Common myeloid progenitor, CD34-positive (primary cell): ENCODE results near the gene GHRH.

ENCODE experiments used
- CTCF ChIA-PET: fragments of 350-600 bp; sonication (Branson Sonifier 250); formaldehyde crosslinking; loops from one replicate; lab custom pipeline; 2021; ENCODE audit warnings: antibody characterized with exemption; lab: Charles Lee
- POLR2A ChIA-PET: fragments of 350-600 bp; sonication (Branson Sonifier 250); formaldehyde crosslinking; loops from one replicate; lab custom pipeline; 2021; ENCODE audit warnings: antibody characterized with exemption; lab: Charles Lee
- DNase-seq, 3 donors: peaks; one replicate each; pipeline versions ENCODE4 v3.0.0 to v3.0.0-alpha.2; 2013
- H3K27ac ChIP-seq, 2 experiments: 1 replicate in 1 of 2; 2 replicates in 1 of 2; pipeline ENCODE4 v1.7.0; 2013; ENCODE audit warnings: inconsistent platforms in 2 of 2, low read length in 2 of 2, mild to moderate bottlenecking in 2 of 2, low read depth in 1 of 2, moderate library complexity in 1 of 2; ENCODE audit not compliant: severe bottlenecking in 2 of 2, insufficient read depth in 1 of 2, poor library complexity in 1 of 2
- H3K27me3 ChIP-seq, 5 experiments: replicated peaks in 2 of 5; 1 replicate in 3 of 5; 2 replicates in 2 of 5; pipeline versions ENCODE4 v1.6.1 to v1.7.0; 2013; ENCODE audit warnings: low read length in 4 of 5, mild to moderate bottlenecking in 2 of 5, moderate library complexity in 2 of 5, inconsistent platforms in 1 of 5; ENCODE audit not compliant: insufficient read depth in 5 of 5, control insufficient read depth in 4 of 5
- H3K36me3 ChIP-seq, 4 experiments: 1 replicate in 2 of 4; 2 replicates in 2 of 4; pipeline versions ENCODE4 v1.6.1 to v1.7.0; 2013; ENCODE audit warnings: low read length in 3 of 4, control low read depth in 1 of 4, mild to moderate bottlenecking in 1 of 4; ENCODE audit not compliant: control insufficient read depth in 4 of 4, insufficient read depth in 4 of 4
- H3K4me1 ChIP-seq, 4 experiments: 1 replicate in 3 of 4; 2 replicates in 1 of 4; pipeline versions ENCODE4 v1.6.1 to v1.7.1; 2013; ENCODE audit warnings: low read length in 3 of 4, mild to moderate bottlenecking in 3 of 4, control low read depth in 1 of 4, inconsistent platforms in 1 of 4, moderate library complexity in 1 of 4; ENCODE audit not compliant: control insufficient read depth in 4 of 4, insufficient read depth in 4 of 4; ENCODE audit errors: control extremely low read depth in 1 of 4
- H3K4me3 ChIP-seq, 7 experiments: 1 replicate in 4 of 7; 2 replicates in 3 of 7; pipeline versions ENCODE4 v1.5.1 to v1.7.0; 2013; ENCODE audit warnings: mild to moderate bottlenecking in 7 of 7, low read length in 6 of 7, moderate library complexity in 6 of 7, inconsistent platforms in 2 of 7, low read depth in 2 of 7, control low read depth in 1 of 7; ENCODE audit not compliant: insufficient read depth in 4 of 7, control insufficient read depth in 1 of 7; ENCODE audit errors: extremely low read depth in 1 of 7
- H3K9me3 ChIP-seq, 5 experiments: 1 replicate in 4 of 5; 2 replicates in 1 of 5; pipeline versions ENCODE4 v1.6.1 to v1.7.1; 2013; ENCODE audit warnings: low read length in 4 of 5, mild to moderate bottlenecking in 2 of 5, inconsistent platforms in 1 of 5, low read depth in 1 of 5, moderate library complexity in 1 of 5; ENCODE audit not compliant: control insufficient read depth in 4 of 5, insufficient read depth in 2 of 5; ENCODE audit errors: control extremely low read depth in 1 of 5
- WGBS: methylation state at CpG from one replicate; pipeline ENCODE4 v1.1.5; 2013; ENCODE audit not compliant: insufficient coverage; 5-methylcytosine and 5-hydroxymethylcytosine counted together

The GHRH gene

GRCh38 chr20:37228656-37229055, 33.0 kb downstream of the GHRH start:
- CTCF ChIA-PET = interaction anchor here (1.3 kb wide), 1 partner anchor 307 kb away, joined by 3 read pairs; no protein-coding TSS in a partner anchor
- H3K36me3 ChIP-seq = peaks cover 43 to 99% (median 83%) of the 10 kb centered on the region in 4 experiments

DNA sequence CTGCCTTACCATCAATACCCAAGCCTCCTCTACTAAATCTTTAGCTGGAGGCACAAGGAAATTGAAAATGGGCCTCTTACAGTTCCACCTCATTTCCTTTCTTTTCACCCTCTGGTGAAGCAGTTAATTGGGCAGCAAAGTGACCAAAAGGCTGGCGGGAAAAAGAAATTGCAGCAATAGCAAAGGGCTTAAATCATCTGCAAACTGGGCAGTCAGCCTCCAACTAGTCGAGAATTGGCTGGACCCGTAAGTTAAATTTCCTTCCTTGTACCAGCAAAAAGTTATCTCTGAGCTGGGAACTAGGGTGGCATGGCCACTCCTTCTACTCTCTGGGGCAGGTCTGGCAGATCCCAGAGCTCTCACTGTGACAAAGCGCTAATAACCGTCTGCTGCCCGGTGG, 33.5 kb downstream of the GHRH start:
- H3K4me3 ChIP-seq = no peak overlapping the region
- H3K27me3 ChIP-seq = no peaks in the 10 kb centered on the region
- DNase-seq = no peak
- no peak overlapping the region for H3K27ac ChIP-seq
- peaks cover 43 to 100% (median 83%) of the 10 kb centered on the region in 4 experiments for H3K36me3 ChIP-seq
- ChIA-PET POLR2A (no interaction called here), CTCF (no interaction called here)
- WGBS = 100% methylated on average over 6 of the region's 6 CpGs
- H3K4me1 ChIP-seq = no peaks in the 10 kb centered on the region
- H3K9me3 ChIP-seq = no peaks in the 10 kb centered on the region

More at GRCh38 chr20:37228656-37229055, 33.0 kb downstream of the GHRH start:
- POLR2A ChIA-PET = no interaction called here
- H3K27ac ChIP-seq = no peak overlapping the region
- H3K4me1 ChIP-seq = no peaks in the 10 kb centered on the region
- no peak for DNase-seq
- H3K4me3 ChIP-seq = no peak overlapping the region
- H3K27me3 ChIP-seq = no peaks in the 10 kb centered on the region
- 96% methylated on average over 3 of the region's 5 CpGs for WGBS
- H3K9me3 ChIP-seq = no peaks in the 10 kb centered on the region

DNA sequence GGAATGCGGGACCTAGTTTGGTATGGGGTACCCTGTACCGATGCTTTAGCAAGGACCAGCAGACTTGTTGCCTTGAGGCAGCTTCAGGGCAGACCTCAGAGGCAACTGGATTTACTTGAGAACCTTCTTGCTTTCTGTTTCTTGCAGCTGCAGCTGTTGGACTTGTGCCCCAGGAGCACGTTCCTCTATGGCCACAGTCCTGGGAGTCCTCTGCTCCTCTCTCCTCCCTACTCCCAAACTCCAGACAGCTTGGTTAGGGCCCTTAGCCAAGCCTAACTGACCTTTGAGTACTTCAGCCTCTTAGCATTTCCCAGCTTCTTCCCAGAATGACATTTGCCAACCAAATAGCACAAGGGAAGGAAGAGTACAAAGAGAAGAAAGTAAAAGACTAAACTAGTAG, 34.7 kb downstream of the GHRH start:
- H3K4me3 ChIP-seq = no peak overlapping the region
- no peaks in the 10 kb centered on the region for H3K4me1 ChIP-seq
- DNase-seq = no peak
- ChIA-PET POLR2A (no interaction called here), CTCF (no interaction called here)
- H3K9me3 ChIP-seq = no peaks in the 10 kb centered on the region
- peaks cover 40 to 97% (median 78%) of the 10 kb centered on the region in 4 experiments for H3K36me3 ChIP-seq
- H3K27me3 ChIP-seq = no peaks in the 10 kb centered on the region
- 100% methylated on average over 3 of the region's 3 CpGs for WGBS
- no peak overlapping the region for H3K27ac ChIP-seq

GRCh38 chr20:37225146-37225545, 36.5 kb downstream of the GHRH start:
- Histone ChIP-seq H3K9me3 (no peaks in the 10 kb centered on the region), H3K4me3 (no peak overlapping the region), H3K27me3 (no peaks in the 10 kb centered on the region), H3K27ac (no peak overlapping the region), H3K36me3 (peaks cover 31 to 92% (median 69%) of the 10 kb centered on the region in 4 experiments), H3K4me1 (no peaks in the 10 kb centered on the region)
- no peak for DNase-seq
- 98% methylated on average over 5 of the region's 5 CpGs for WGBS
- POLR2A ChIA-PET = interaction anchor here (0.6 kb wide), 1 partner anchor 217 kb away, joined by 3 read pairs; no protein-coding TSS in a partner anchor
- CTCF ChIA-PET = interaction anchor here (1.0 to 1.7 kb wide), 3 partner anchors 10 to 30 kb away, joined by 3 to 8 read pairs (median 3); no protein-coding TSS in a partner anchor

GRCh38 chr20:37223053-37223452, 38.6 kb downstream of the GHRH start:
- Histone ChIP-seq H3K9me3 (no peaks in the 10 kb centered on the region), H3K4me3 (no peak overlapping the region), H3K27me3 (no peaks in the 10 kb centered on the region), H3K36me3 (peaks cover 21 to 88% (median 64%) of the 10 kb centered on the region in 4 experiments), H3K4me1 (no peaks in the 10 kb centered on the region), H3K27ac (peak overlapping the region in 1 of 2 experiments; percentile 2)
- ChIA-PET POLR2A (interaction anchor here (0.5 kb wide), 1 partner anchor 632 kb away, joined by 4 read pairs; no protein-coding TSS in a partner anchor), CTCF (interaction anchor here (1.2 to 1.5 kb wide), 3 partner anchors 21 to 46 kb away, joined by 3 read pairs; no protein-coding TSS in a partner anchor)
- peak; percentile 31 to 78 (median 72) for DNase-seq

GRCh38 chr20:37222086-37222485, 39.5 kb downstream of the GHRH start:
- POLR2A ChIA-PET = no interaction called here
- H3K36me3 ChIP-seq = peaks cover 17 to 84% (median 58%) of the 10 kb centered on the region in 4 experiments
- CTCF ChIA-PET = no interaction called here
- no peak overlapping the region for H3K27ac ChIP-seq
- H3K9me3 ChIP-seq = no peaks in the 10 kb centered on the region
- H3K4me3 ChIP-seq = no peak overlapping the region
- no peak for DNase-seq
- H3K4me1 ChIP-seq = no peaks in the 10 kb centered on the region
- 93% methylated on average over 3 of the region's 4 CpGs for WGBS
- H3K27me3 ChIP-seq = no peaks in the 10 kb centered on the region

- CTCF ChIA-PET = interaction anchor here (0.9 to 1.3 kb wide), 2 partner anchors 20 to 25 kb away, joined by 3 to 5 read pairs; no protein-coding TSS in a partner anchor
- H3K4me1 ChIP-seq = no peaks in the 10 kb centered on the region
- H3K4me3 ChIP-seq = no peak overlapping the region
- WGBS = 100% methylated on average over 2 of the region's 3 CpGs
- H3K27ac ChIP-seq = no peak overlapping the region
- DNase-seq = no peak
- H3K9me3 ChIP-seq = no peaks in the 10 kb centered on the region
- H3K36me3 ChIP-seq = peaks cover 12 to 78% (median 53%) of the 10 kb centered on the region in 4 experiments
- no peaks in the 10 kb centered on the region for H3K27me3 ChIP-seq
- POLR2A ChIA-PET = interaction anchor here (0.6 kb wide), 1 partner anchor 306 kb away, joined by 10 read pairs; no protein-coding TSS in a partner anchor
Measured at GRCh38 chr20:37220731-37221130, 40.9 kb downstream of the GHRH start.
